Right cardiac atrium (tissue), 5 donors: ENCODE data around the gene KIF21B. TPM values are rescaled to one million over a fixed set of nuclear protein-coding genes. Genes with fewer than 3 reads are reported as not detected.

Experiments used
- ATAC-seq, 2 donors: fragments of 200-7000 bp; cut with Tn5 transposase; one replicate each; pipeline versions ENCODE4 v1.8.0 to v1.9.1; 2020; ENCODE audit warnings: moderate library complexity in 2 of 2, mild to moderate bottlenecking in 1 of 2
- DNase-seq, 3 donors: peaks; one replicate each; pipeline ENCODE4 v3.0.0-alpha.2; 2020
- H3K27ac ChIP-seq: one replicate; pipeline ENCODE4 v1.5.1; 2013; ENCODE audit warnings: mild to moderate bottlenecking, low read length, control low read depth, moderate library complexity
- H3K27me3 ChIP-seq: one replicate; pipeline ENCODE4 v1.6.1; 2013; ENCODE audit not compliant: control insufficient read depth, insufficient read depth
- H3K4me1 ChIP-seq: one replicate; pipeline ENCODE4 v1.6.1; 2013; ENCODE audit warnings: low read length; ENCODE audit not compliant: control insufficient read depth, insufficient read depth
- H3K4me3 ChIP-seq: one replicate; pipeline ENCODE4 v1.5.1; 2013; ENCODE audit warnings: low read length, control low read depth
- H3K9me3 ChIP-seq: one replicate; pipeline ENCODE4 v1.6.1; 2013; ENCODE audit warnings: low read length; ENCODE audit not compliant: control insufficient read depth
- WGBS: extraction: QIAGEN DNeasy Blood & Tissue Kit; methylation state at CpG from one replicate; pipeline ENCODE4 v1.1.7; 2013; 5-methylcytosine and 5-hydroxymethylcytosine counted together
- intact Hi-C, 4 donors: fragments of 100-400 bp; cut with DNase I; formaldehyde crosslinking; loops; one replicate each; pipeline versions ENCODE4 v1.11.0 to v1.14.0; 2022 to 2023
- polyA plus RNA-seq: library from polyadenylated mRNA; stranded (reverse); fragments of 200-250 nt; gene quantifications from one replicate; pipeline ENCODE4 v1.2.3, GENCODE V29; 2013
- total RNA-seq, 4 donors: library from RNA; stranded (reverse); fragmentation: NEBNext Ultra II Directional; extraction: Animal tissue kit (Norgen Biotek cat#: 25700); gene quantifications; one replicate each; pipeline ENCODE4 v1.2.1, GENCODE V29; 2021
- donor health status: healthy with polysubstance abuse.
- donor health status: DM: no; HTN: yes; CAD: no.
- donor health status: DM: no; HTN: no; CAD: no.
- donor health status: DM: no; HTN: yes; CAD: no; lungs with severe emphysema.
- donor health status: DM: yes; HTN: yes; CAD: no.

Gene KIF21B
- total and polyA plus RNA-seq, 5 donors: 0.36 to 0.83 (median 0.57) TPM

- H3K27ac ChIP-seq: no peak overlapping the region
- DNase-seq (peak in 2 of 3 donors; percentile 41 to 71), ATAC-seq (no peak)
- no peak overlapping the region for H3K4me3 ChIP-seq
- intact Hi-C loops: no loop called here
- WGBS: 70% methylated on average over 9 of the region's 9 CpGs
- no peaks in the 10 kb centered on the region for H3K4me1 ChIP-seq
- no peaks in the 10 kb centered on the region for H3K27me3 ChIP-seq
- no peaks in the 10 kb centered on the region for H3K9me3 ChIP-seq
Measured at GRCh38 chr1:201016943-201017827, 6.3 kb downstream of the KIF21B start.

DNA sequence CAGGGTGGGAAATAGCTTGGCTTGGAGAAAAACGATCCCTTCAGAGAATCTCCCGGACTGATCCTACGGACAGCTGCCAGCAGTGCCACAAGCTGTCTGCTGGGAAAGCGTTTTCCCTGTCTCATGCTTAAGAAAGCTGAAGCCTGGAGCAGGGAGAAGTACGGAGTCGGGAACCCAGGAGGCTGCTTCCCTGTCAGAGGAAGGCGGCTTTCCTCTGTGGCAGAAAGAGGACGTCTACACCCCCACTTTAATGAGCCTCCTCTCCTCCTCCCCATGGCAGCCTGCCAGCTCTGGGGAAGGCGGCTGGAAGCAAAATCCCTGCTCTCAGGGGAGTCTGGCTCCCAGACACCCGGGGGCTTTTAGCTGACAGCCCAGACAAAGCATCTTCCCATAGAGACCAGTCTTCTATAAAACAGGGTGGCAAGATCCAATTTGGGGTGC is 7.3 kb downstream of the KIF21B start:
- Histone ChIP-seq H3K27me3 (no peaks in the 10 kb centered on the region), H3K4me3 (no peak overlapping the region), H3K27ac (no peak overlapping the region), H3K9me3 (no peaks in the 10 kb centered on the region), H3K4me1 (no peaks in the 10 kb centered on the region)
- intact Hi-C loops: no loop called here
- 9% methylated on average over 10 of the region's 10 CpGs for WGBS
- ATAC-seq: no peak
- DNase-seq: peak; percentile 43 to 82 (median 73)

DNA sequence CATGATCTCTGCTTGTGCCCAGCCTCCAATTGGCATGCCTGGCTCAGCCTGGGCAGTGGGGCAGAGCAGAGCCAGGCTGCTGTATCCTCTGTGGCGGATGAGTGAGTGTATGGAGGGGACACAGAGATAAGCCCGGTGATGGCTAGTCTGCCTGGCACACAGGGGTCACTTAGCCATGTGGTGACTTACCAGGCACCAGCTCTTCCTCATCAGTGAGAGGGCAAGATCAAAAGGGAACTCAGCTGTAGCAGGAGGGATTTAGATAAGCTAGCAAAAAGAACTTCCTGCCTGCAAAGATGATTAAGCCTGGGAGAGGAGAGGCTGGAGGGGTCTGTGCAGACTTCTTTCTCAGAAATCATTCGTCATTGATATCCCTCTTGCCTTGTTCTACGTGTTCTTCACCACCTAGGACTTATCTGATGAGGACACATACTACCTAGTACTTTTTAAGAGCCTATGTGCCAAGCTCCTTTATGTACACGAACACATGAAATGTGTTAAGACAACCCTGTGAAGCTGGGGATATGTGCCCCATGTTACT is 7.9 kb downstream of the KIF21B start:
- 28% methylated on average over 5 of the region's 5 CpGs for WGBS
- ATAC-seq (no peak), DNase-seq (peak in 1 of 3 donors; percentile 10)
- intact Hi-C loops: no loop called here
- no peak overlapping the region for H3K4me3 ChIP-seq
- no peaks in the 10 kb centered on the region for H3K4me1 ChIP-seq
- H3K9me3 ChIP-seq: no peaks in the 10 kb centered on the region
- H3K27ac ChIP-seq: no peak overlapping the region
- H3K27me3 ChIP-seq: no peaks in the 10 kb centered on the region

GRCh38 chr1:201014816-201015200 is 8.7 kb downstream of the KIF21B start:
- intact Hi-C loops: no loop called here
- Histone ChIP-seq H3K27me3 (no peaks in the 10 kb centered on the region), H3K9me3 (no peaks in the 10 kb centered on the region), H3K27ac (no peak overlapping the region), H3K4me1 (no peaks in the 10 kb centered on the region), H3K4me3 (no peak overlapping the region)
- DNase-seq (no peak), ATAC-seq (no peak)
- WGBS: 83% methylated on average over 3 of the region's 3 CpGs

GRCh38 chr1:201013991-201014815 is 9.3 kb downstream of the KIF21B start:
- H3K27ac ChIP-seq: no peak overlapping the region
- peak in 1 of 3 donors; percentile 52 for DNase-seq
- WGBS: 40% methylated on average over 33 of the region's 33 CpGs
- no peaks in the 10 kb centered on the region for H3K27me3 ChIP-seq
- no peaks in the 10 kb centered on the region for H3K9me3 ChIP-seq
- intact Hi-C loops: no loop called here
- H3K4me1 ChIP-seq: no peaks in the 10 kb centered on the region
- ATAC-seq: peak; percentile 22 to 58
- no peak overlapping the region for H3K4me3 ChIP-seq

- WGBS: 82% methylated on average over 4 of the region's 4 CpGs
- DNase-seq (peak in 1 of 3 donors; percentile 32), ATAC-seq (no peak)
- H3K27ac ChIP-seq: no peak overlapping the region
- H3K4me1 ChIP-seq: no peaks in the 10 kb centered on the region
- intact Hi-C loops: no loop called here
- H3K4me3 ChIP-seq: no peak overlapping the region
- H3K9me3 ChIP-seq: no peaks in the 10 kb centered on the region
- no peaks in the 10 kb centered on the region for H3K27me3 ChIP-seq
Measured at GRCh38 chr1:201013031-201013485, 10.5 kb downstream of the KIF21B start.

GRCh38 chr1:201011616-201012015 is 11.9 kb downstream of the KIF21B start:
- intact Hi-C loops: no loop called here
- DNase-seq (peak in 1 of 3 donors; percentile 29), ATAC-seq (no peak)
- H3K4me3 ChIP-seq: no peak overlapping the region
- WGBS: 49% methylated on average over 3 of the region's 3 CpGs
- no peak overlapping the region for H3K27ac ChIP-seq
- no peaks in the 10 kb centered on the region for H3K9me3 ChIP-seq
- H3K4me1 ChIP-seq: no peaks in the 10 kb centered on the region
- no peaks in the 10 kb centered on the region for H3K27me3 ChIP-seq

DNA sequence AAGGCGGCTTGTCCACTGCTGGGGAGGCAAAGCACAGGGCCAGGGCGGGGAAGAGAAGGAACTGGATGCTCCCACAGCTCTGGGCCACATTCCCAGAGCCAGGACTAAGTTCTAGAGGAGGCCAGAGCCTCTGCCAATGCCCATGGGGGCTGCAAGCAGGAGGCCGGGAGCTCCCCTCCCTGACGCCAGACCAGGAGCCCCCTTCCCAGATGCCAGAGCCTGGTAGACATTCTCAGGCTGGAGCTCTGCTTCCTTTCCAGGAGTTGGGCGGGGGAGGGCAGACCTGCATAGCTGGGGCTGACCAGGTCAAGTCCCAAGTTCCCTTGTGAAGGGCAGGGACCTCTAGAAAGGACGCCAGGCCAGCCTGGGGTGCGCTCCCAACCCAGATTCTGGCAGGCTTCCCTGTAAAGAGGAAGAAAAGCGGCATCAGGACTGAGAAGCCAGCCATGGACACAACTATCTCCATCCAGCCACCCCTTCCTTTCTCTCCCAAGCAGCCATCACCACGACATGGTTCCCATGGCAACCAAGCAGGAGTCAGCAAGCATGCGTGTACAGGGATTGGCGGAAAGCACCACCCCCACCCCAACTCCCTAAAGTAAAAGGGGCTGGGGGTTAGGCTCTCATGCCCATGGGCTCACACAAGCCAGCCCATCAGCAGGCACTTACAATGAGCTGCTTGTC is 13.4 kb downstream of the KIF21B start:
- ATAC-seq (no peak), DNase-seq (peak in 1 of 3 donors; percentile 12)
- intact Hi-C loops: no loop called here
- H3K27ac ChIP-seq: no peak overlapping the region
- 82% methylated on average over 11 of the region's 11 CpGs for WGBS
- no peaks in the 10 kb centered on the region for H3K9me3 ChIP-seq
- no peak overlapping the region for H3K4me3 ChIP-seq
- H3K27me3 ChIP-seq: no peaks in the 10 kb centered on the region
- H3K4me1 ChIP-seq: no peaks in the 10 kb centered on the region

GRCh38 chr1:201008666-201009360 is 14.7 kb downstream of the KIF21B start:
- Histone ChIP-seq H3K4me1 (no peaks in the 10 kb centered on the region), H3K4me3 (no peak overlapping the region), H3K27ac (no peak overlapping the region), H3K27me3 (no peaks in the 10 kb centered on the region), H3K9me3 (no peaks in the 10 kb centered on the region)
- ATAC-seq (no peak), DNase-seq (peak in 1 of 3 donors; percentile 35)
- intact Hi-C loops: no loop called here
- 95% methylated on average over 22 of the region's 22 CpGs for WGBS

DNA sequence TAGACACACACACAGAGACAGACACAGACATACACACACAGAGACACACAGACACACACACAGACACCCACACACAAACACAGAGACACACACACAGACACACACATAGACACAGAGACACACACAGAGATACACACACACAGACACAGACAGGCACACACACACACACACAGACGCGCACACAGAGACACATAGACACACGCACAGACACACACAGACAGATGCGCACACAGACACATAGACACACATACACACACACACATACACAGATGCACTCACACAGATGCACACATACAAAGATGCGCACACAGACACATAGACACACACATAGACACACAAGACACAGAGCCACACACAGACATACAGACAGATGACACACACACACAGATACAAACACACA is 16.0 kb downstream of the KIF21B start:
- Histone ChIP-seq H3K4me1 (no peaks in the 10 kb centered on the region), H3K4me3 (no peak overlapping the region), H3K27ac (no peak overlapping the region), H3K9me3 (no peaks in the 10 kb centered on the region), H3K27me3 (no peaks in the 10 kb centered on the region)
- no peak for ATAC-seq
- intact Hi-C loops: no loop called here
- 97% methylated on average over 5 of the region's 5 CpGs for WGBS
- DNase-seq: peak in 1 of 3 donors; percentile 1
